Measurements from ENCODE around the gene EPS15. TPM values are rescaled to one million over a fixed set of nuclear protein-coding genes. Genes with fewer than 3 reads are reported as not detected.

The EPS15 gene
- total and polyA plus RNA-seq, 7 donors, result 16.4 to 131 (median 72.4) TPM

GRCh38 chr1:51559064-51559500, 40.0 kb upstream of the EPS15 start:
- Histone ChIP-seq H3K36me3 (no peaks in the 10 kb centered on the region), H3K27ac (no peak overlapping the region), H3K27me3 (no peaks in the 10 kb centered on the region), H3K4me1 (peaks cover 0 to 48% (median 20%) of the 10 kb centered on the region in 4 donors), H3K4me3 (no peak overlapping the region), H3K9me3 (no peaks in the 10 kb centered on the region)
- WGBS, 2 donors, result 82 to 91% methylated on average over 3 of the region's 3 CpGs
- no peak for DNase-seq
- TF ChIP-seq POLR2A (IDR thresholded peaks at IDR 0.05), result no peak
- no peak for TF ChIP-seq CTCF (IDR thresholded peaks at IDR 0.05)
- no peak for TF ChIP-seq EP300 (IDR thresholded peaks at IDR 0.05)
- TF ChIP-seq POLR2AphosphoS5 (IDR thresholded peaks at IDR 0.05), result no peak
- intact Hi-C loops (cut with DNase I), result no loop called here

GRCh38 chr1:51558375-51558924, 39.4 kb upstream of the EPS15 start:
- Histone ChIP-seq H3K27ac (no peak overlapping the region), H3K9me3 (no peaks in the 10 kb centered on the region), H3K4me1 (peaks cover 0 to 47% (median 19%) of the 10 kb centered on the region in 4 donors), H3K27me3 (no peaks in the 10 kb centered on the region), H3K4me3 (no peak overlapping the region), H3K36me3 (no peaks in the 10 kb centered on the region)
- no peak for TF ChIP-seq POLR2A (IDR thresholded peaks at IDR 0.05)
- TF ChIP-seq EP300 (IDR thresholded peaks at IDR 0.05), result no peak
- TF ChIP-seq POLR2AphosphoS5 (IDR thresholded peaks at IDR 0.05), result no peak
- no peak for TF ChIP-seq CTCF (IDR thresholded peaks at IDR 0.05)
- WGBS, 2 donors, result 85 to 93% methylated on average over 5 of the region's 5 CpGs
- DNase-seq, result no peak
- intact Hi-C loops (cut with DNase I), result no loop called here

- intact Hi-C loops (cut with DNase I), result no loop called here
- TF ChIP-seq EP300 (IDR thresholded peaks at IDR 0.05) (no peak), POLR2A (IDR thresholded peaks at IDR 0.05) (no peak), CTCF (IDR thresholded peaks at IDR 0.05) (no peak), POLR2AphosphoS5 (IDR thresholded peaks at IDR 0.05) (no peak)
- DNase-seq, result no peak
- no peaks in the 10 kb centered on the region for H3K36me3 ChIP-seq
- no peaks in the 10 kb centered on the region for H3K27me3 ChIP-seq
- no peak overlapping the region for H3K4me3 ChIP-seq
- no peaks in the 10 kb centered on the region for H3K9me3 ChIP-seq
- peaks cover 0 to 34% (median 11%) of the 10 kb centered on the region in 4 donors for H3K4me1 ChIP-seq
- no peak overlapping the region for H3K27ac ChIP-seq
Measured at GRCh38 chr1:51557168-51557567, 38.1 kb upstream of the EPS15 start.

GRCh38 chr1:51555866-51556619, 37.0 kb upstream of the EPS15 start:
- no peak overlapping the region for H3K27ac ChIP-seq
- H3K4me1 ChIP-seq, result peaks cover 0 to 29% (median 11%) of the 10 kb centered on the region in 4 donors
- intact Hi-C loops (cut with DNase I), result no loop called here
- no peaks in the 10 kb centered on the region for H3K9me3 ChIP-seq
- WGBS, 2 donors, result 94 to 99% methylated on average over 4 of the region's 4 CpGs
- H3K36me3 ChIP-seq, result no peaks in the 10 kb centered on the region
- no peak for DNase-seq
- TF ChIP-seq POLR2A (IDR thresholded peaks at IDR 0.05) (no peak), EP300 (IDR thresholded peaks at IDR 0.05) (no peak), CTCF (IDR thresholded peaks at IDR 0.05) (no peak), POLR2AphosphoS5 (IDR thresholded peaks at IDR 0.05) (no peak)
- H3K4me3 ChIP-seq, result no peak overlapping the region
- no peaks in the 10 kb centered on the region for H3K27me3 ChIP-seq
